IMR-90 (cell line): Measurements from ENCODE around the gene UBE2M. TPM values are rescaled to one million over a fixed set of nuclear protein-coding genes. Genes with fewer than 3 reads are reported as not detected.
"Not testable (repeated sequence)": the region's sequence is repeated elsewhere in the genome, so short reads cannot be mapped to it uniquely, and the experiment has no call there.

Source experiments
- ATAC-seq: fragments of 200-7000 bp; cut with Tn5 transposase; 2 replicates; pipeline ENCODE4 v1.9.1; 2020; ENCODE audit warnings: low read depth, mild to moderate bottlenecking, moderate library complexity
- BruUV-seq: library from RNA; stranded (reverse); fragments of 400-500 nt; replicated peaks from 2 replicates; lab custom pipeline; 2021; lab: Mats Ljungman, UMichigan
- CTCF ChIA-PET: fragments of 300-600 bp; formaldehyde crosslinking; extraction: SDS; loops from one replicate; lab custom pipeline; 2021; ENCODE audit warnings: antibody characterized with exemption; lab: Yijun Ruan, JAX
- POLR2A ChIA-PET: fragments of 300-600 bp; sonication (Branson Sonifier 250); formaldehyde crosslinking; loops from one replicate; lab custom pipeline; 2022; ENCODE audit warnings: antibody characterized with exemption; ENCODE audit not compliant: unreplicated experiment; lab: Charles Lee
- DNase-seq: peaks from one replicate; pipeline ENCODE4 v3.0.0; 2013
- H2AFZ ChIP-seq: replicated peaks from 2 replicates; pipeline ENCODE3; 2013; ENCODE audit warnings: low read length, mild to moderate bottlenecking; ENCODE audit not compliant: poor library complexity
- H2AK5ac ChIP-seq: 2 replicates; pipeline ENCODE4 v1.6.1; 2013; ENCODE audit warnings: low read depth, low read length, inconsistent platforms
- H2AK9ac ChIP-seq: replicated peaks from 2 replicates; pipeline ENCODE3; 2013; ENCODE audit warnings: mild to moderate bottlenecking, low read depth, low read length, moderate library complexity; ENCODE audit not compliant: poor library complexity
- H2BK120ac ChIP-seq: 2 replicates; pipeline ENCODE4 v1.6.1; 2013; ENCODE audit warnings: low read depth, low read length, inconsistent platforms
- H2BK15ac ChIP-seq: 3 replicates; pipeline ENCODE4 v1.6.1; 2013; ENCODE audit warnings: low read depth, low read length, inconsistent platforms
- H2BK20ac ChIP-seq: 2 replicates; pipeline ENCODE4 v1.6.1; 2013; ENCODE audit warnings: low read depth, mild to moderate bottlenecking, inconsistent platforms, low read length, moderate library complexity
- H2BK5ac ChIP-seq: 2 replicates; pipeline ENCODE4 v1.6.1; 2013; ENCODE audit warnings: mild to moderate bottlenecking, low read depth, low read length, inconsistent platforms; ENCODE audit not compliant: poor library complexity, severe bottlenecking
- H3K14ac ChIP-seq: replicated peaks from 2 replicates; pipeline ENCODE4 v1.6.1; 2013; ENCODE audit warnings: low read depth, low read length, inconsistent platforms
- H3K18ac ChIP-seq: 2 replicates; pipeline ENCODE4 v1.6.1; 2013; ENCODE audit warnings: low read depth, low read length, control low read depth
- H3K23ac ChIP-seq: 2 replicates; pipeline ENCODE4 v1.6.1; 2013; ENCODE audit warnings: low read depth, low read length, inconsistent platforms
- H3K27ac ChIP-seq: 2 replicates; pipeline ENCODE4 v1.5.1; 2013; ENCODE audit warnings: mild to moderate bottlenecking, control low read depth, low read length; ENCODE audit not compliant: insufficient read depth
- H3K27me3 ChIP-seq: 2 replicates; pipeline ENCODE4 v1.6.1; 2013; ENCODE audit warnings: low read length; ENCODE audit not compliant: control insufficient read depth, insufficient read depth
- H3K36me3 ChIP-seq: 2 replicates; pipeline ENCODE4 v1.6.1; 2013; ENCODE audit warnings: low read length, mixed read lengths; ENCODE audit not compliant: control insufficient read depth, insufficient read depth
- H3K4ac ChIP-seq: 2 replicates; pipeline ENCODE4 v1.6.1; 2013; ENCODE audit warnings: low read depth, low read length, inconsistent platforms
- H3K4me1 ChIP-seq: 2 replicates; pipeline ENCODE4 v1.6.1; 2013; ENCODE audit warnings: low read length, mixed read lengths; ENCODE audit not compliant: control insufficient read depth, insufficient read depth
- H3K4me2 ChIP-seq: 2 replicates; pipeline ENCODE4 v1.6.1; 2013; ENCODE audit warnings: low read depth, mild to moderate bottlenecking, control low read depth, low read length, moderate library complexity
- H3K4me3 ChIP-seq: 2 replicates; pipeline ENCODE4 v1.5.1; 2013; ENCODE audit warnings: low read depth, mild to moderate bottlenecking, control low read depth, low read length, moderate library complexity; ENCODE audit not compliant: insufficient read depth
- H3K56ac ChIP-seq: 2 replicates; pipeline ENCODE4 v1.6.1; 2013; ENCODE audit warnings: low read length, inconsistent platforms; ENCODE audit not compliant: insufficient read depth; ENCODE audit errors: extremely low read depth
- H3K79me1 ChIP-seq, 2 experiments: 2 replicates each; pipeline ENCODE4 v1.6.1; 2013; ENCODE audit warnings: low read length in 2 of 2, inconsistent platforms in 1 of 2, low read depth in 1 of 2
- H3K9ac ChIP-seq: 2 replicates; pipeline ENCODE4 v1.6.1; 2013; ENCODE audit warnings: low read depth, low read length, control low read depth
- H3K9me1 ChIP-seq: 2 replicates; pipeline ENCODE4 v1.6.1; 2013; ENCODE audit warnings: low read length, inconsistent platforms; ENCODE audit not compliant: insufficient read depth
- H3K9me3 ChIP-seq: 2 replicates; pipeline ENCODE4 v1.6.1; 2013; ENCODE audit warnings: low read length; ENCODE audit not compliant: control insufficient read depth, insufficient read depth
- H4K20me1 ChIP-seq: 2 replicates; pipeline ENCODE4 v1.6.1; 2013; ENCODE audit warnings: low read length, inconsistent platforms; ENCODE audit not compliant: insufficient read depth
- H4K5ac ChIP-seq: 2 replicates; pipeline ENCODE4 v1.6.1; 2013; ENCODE audit warnings: mild to moderate bottlenecking, low read depth, low read length, control low read depth
- H4K8ac ChIP-seq, 2 experiments: 2 replicates each; pipeline ENCODE4 v1.6.1; 2013; ENCODE audit warnings: low read depth in 2 of 2, low read length in 2 of 2, control low read depth in 1 of 2, inconsistent platforms in 1 of 2
- H4K91ac ChIP-seq: 2 replicates; pipeline ENCODE4 v1.6.1; 2013; ENCODE audit warnings: low read depth, low read length, inconsistent platforms; ENCODE audit not compliant: insufficient read depth
- WGBS, 2 experiments: methylation state at CpG; one replicate each; pipeline versions ENCODE4 v1.1.5 to v1.1.7; 2013; ENCODE audit warnings: missing lambda C conversion rate in 2 of 2; ENCODE audit not compliant: insufficient read length in 1 of 2; ENCODE audit errors: extremely low coverage in 2 of 2; 5-methylcytosine and 5-hydroxymethylcytosine counted together
- dilution Hi-C: fragments of 300-500 bp; cut with HindIII; formaldehyde crosslinking; loops from one replicate; pipeline ENCODE4 v1.14.3; 2018; ENCODE audit warnings: low sequenced_read_pairs; ENCODE audit not compliant: unreplicated experiment
- in situ Hi-C: fragments of 300-500 bp; cut with MboI; formaldehyde crosslinking; loops from 3 replicates; pipeline ENCODE4 v1.14.3; 2019; ENCODE audit warnings: low sequenced_read_pairs, inconsistent platforms, mixed read lengths
- intact Hi-C: fragments of 100-400 bp; cut with micrococcal nuclease; formaldehyde crosslinking; loops from 2 replicates; pipeline ENCODE4 v1.10.0; 2022
- polyA plus RNA-seq, 3 experiments: library from polyadenylated mRNA; depleted of rRNA; stranded (reverse); fragments of >200 nt; gene quantifications; 2 replicates each; pipeline ENCODE4 v1.2.3, GENCODE V29; 2012; ENCODE audit warnings: low replicate concordance in 1 of 3
- total RNA-seq: library from RNA; depleted of rRNA; stranded (reverse); fragments of >200 nt; gene quantifications from 2 replicates; pipeline ENCODE4 v1.2.3, GENCODE V29; 2012

The UBE2M gene
- total and polyA plus RNA-seq, 2 of the 4 experiments (the other 2 are of a cell fraction) = 55.9 to 66.6 TPM

GRCh38 chr19:58577581-58577980 lies 19.2 kb upstream of the UBE2M start:
- H3K36me3 ChIP-seq, H2AFZ ChIP-seq, H3K4ac ChIP-seq, H2BK120ac ChIP-seq, BruUV-seq, H3K18ac ChIP-seq, H3K4me3 ChIP-seq, CTCF ChIA-PET, H2AK5ac ChIP-seq, H4K8ac ChIP-seq, DNase-seq, H4K91ac ChIP-seq, H4K5ac ChIP-seq, H2BK5ac ChIP-seq, H3K9ac ChIP-seq, H3K4me2 ChIP-seq, ATAC-seq, in situ Hi-C loops, H2BK20ac ChIP-seq, intact Hi-C loops, H3K56ac ChIP-seq, H3K23ac ChIP-seq, H3K27me3 ChIP-seq, H2BK15ac ChIP-seq, H2AK9ac ChIP-seq, H3K9me3 ChIP-seq, H3K27ac ChIP-seq, H3K14ac ChIP-seq, dilution Hi-C loops, H3K4me1 ChIP-seq, POLR2A ChIA-PET: not testable (repeated sequence)
- Histone ChIP-seq H4K20me1 (peaks cover 11% of the 10 kb centered on the region), H3K79me1 (peaks cover 0 to 67% of the 10 kb centered on the region in 2 experiments; a peak in 3 of 4 replicates), H3K9me1 (peaks cover 13% of the 10 kb centered on the region)
- WGBS, 2 experiments = no CpG with 5 or more reads among the region's 2 CpGs
